ENCODE measurements around the gene ACBD7.

Gene ACBD7

DNA sequence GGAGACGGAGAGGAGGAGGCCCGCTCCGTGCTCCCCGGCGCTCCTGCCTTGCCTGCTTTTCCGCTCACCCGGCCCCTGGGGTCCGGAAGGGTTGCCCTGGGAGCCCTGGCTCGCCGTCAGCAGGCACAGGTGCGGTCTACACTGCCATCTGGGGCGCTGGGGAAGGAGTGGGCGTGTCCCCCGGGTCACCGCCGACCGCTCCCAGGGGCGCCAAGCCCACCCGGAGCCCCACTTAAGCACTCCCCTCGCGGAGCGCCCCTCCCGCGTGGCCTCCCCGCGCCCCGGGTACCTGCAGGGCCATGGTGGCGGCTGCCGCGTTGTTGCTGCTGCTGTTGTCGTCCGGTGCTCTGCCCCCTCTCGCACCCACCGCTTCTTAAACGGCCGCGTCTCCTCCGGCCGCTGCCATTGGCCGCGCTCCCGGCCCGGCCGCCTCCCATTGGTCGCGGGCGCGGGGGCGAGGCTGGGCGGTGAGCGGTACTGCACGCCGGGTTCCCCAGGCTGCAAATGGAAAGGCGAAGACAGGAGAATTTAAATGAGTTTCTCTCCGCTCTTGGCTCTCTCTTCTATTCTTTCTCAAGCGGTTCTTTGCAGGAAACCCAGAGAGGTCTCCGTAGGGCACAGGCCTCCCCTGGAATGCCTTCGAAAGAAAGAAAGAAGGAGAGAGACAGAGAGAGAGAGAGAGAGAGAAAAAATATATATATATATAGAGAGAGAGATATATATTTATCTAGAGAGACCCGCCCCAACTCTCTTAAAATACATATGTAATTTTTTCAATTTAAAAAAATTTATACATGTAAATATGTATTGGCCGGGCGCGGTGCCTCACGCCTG lies at the start of gene ACBD7:
ACBD7 (minus strand) TSS at position 349 of the 834 bp plus-strand sequence; CDS start at position 301, 48 bp downstream.
- DNase-seq (ENCODE audit: low read depth in 2 of 2): peak; percentile 75 to 79

DNA sequence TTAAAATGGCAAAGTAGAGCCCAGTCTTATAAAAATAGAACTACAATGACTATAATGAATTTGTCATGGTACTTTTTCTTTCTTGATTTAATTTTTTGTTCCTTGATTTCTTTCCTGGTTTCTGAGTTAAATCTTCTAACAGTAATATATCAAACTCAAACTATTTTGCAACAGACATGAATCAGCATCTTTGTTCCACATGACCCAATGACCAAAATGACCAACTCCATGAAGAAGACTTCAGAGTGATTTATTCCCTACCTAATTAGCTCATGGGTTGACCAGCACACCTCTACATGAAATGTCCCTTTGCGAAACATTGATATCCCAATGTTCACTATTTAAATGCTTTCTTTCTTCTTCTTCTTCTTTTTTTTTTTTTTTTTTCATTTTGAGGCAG lies 49.1 kb upstream of the ACBD7 start:
- no peak for DNase-seq (ENCODE audit: low read depth in 2 of 2)

DNA sequence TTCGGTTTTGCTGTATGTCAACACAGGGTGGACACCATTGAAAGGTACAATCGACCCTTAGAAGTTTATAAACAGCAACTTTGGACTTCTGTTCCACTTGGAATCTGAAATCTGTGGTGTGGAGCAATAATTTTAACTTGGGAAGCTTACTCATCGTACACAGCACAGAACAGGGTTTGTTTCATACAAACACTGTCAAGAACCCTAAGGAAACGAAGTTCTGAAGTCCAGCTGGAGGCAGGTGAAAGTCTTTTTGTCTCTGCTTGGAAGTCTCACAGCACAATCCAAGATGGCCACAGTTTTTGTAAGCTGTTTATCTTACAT lies 48.4 kb upstream of the ACBD7 start:
- no peak for DNase-seq (ENCODE audit: low read depth in 2 of 2)

- DNase-seq (ENCODE audit: low read depth in 2 of 2): no peak
Observed at GRCh38 chr10:15136129-15137035, 47.8 kb upstream of the ACBD7 start.

DNA sequence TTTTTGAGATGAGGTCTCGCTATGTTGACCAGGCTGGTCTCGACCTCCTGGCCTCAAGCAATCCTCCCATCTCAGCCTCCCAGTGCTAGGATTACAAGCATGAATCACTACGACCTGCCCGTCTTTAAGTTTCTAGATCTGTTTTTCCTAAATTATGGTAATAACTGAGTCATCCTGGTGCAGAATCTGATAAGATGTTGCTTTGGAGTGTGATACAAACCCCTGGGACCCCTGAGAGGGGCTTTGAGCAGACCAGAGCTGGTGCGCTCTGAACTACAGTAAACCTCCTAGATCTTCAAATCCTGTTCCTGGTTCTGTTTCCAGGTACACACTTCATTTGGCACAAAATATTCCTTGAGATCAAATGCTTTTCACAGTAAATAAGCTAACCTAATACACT lies 42.8 kb upstream of the ACBD7 start:
- DNase-seq (ENCODE audit: low read depth in 2 of 2): no peak

DNA sequence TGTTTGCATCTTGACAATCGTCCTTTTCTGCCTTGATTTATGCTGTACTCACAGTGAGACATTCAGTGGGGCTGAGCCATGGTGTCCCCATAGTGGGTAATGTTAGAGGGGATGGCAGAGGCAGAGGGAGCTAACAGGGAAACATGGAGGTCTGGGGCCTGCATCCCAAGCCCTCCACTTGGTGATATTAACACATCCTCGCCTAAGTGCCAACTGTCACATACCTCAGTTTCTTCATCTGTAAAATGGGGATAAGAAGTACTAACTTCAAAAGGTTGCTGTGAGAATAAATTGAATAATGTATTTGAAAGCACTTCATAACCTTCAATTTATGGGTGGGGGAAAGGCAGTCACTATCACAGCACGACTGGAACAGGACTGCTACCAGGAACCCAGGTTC lies 36.3 kb upstream of the ACBD7 start:
- no peak for DNase-seq (ENCODE audit: low read depth in 2 of 2)

GRCh38 chr10:15124190-15124589 lies 35.6 kb upstream of the ACBD7 start:
- no peak for DNase-seq (ENCODE audit: low read depth in 2 of 2)

DNA sequence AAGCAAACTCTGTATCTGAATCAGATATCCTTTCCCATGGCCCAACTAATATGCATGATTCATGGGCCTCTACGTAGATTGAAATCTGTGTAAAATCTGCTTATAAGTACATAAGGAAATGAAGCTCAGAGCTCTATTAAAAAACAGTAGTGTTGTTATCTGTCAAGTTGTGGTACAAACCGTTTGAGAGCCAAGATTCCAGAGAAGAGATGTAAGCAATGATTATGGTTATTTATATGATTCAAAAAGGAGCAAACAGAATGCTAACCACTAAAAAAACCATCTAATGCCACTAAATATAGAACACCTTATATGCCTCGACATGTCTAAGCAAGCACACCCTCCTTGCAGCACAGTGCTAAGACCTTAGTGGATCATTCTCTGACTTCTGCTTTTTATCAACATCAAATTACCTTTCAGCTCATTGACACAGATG lies 35.2 kb upstream of the ACBD7 start:
- no peak for DNase-seq (ENCODE audit: low read depth in 2 of 2)

GRCh38 chr10:15122477-15123030 lies 34.0 kb upstream of the ACBD7 start:
- no peak for DNase-seq (ENCODE audit: low read depth in 2 of 2)

- no peak for DNase-seq (ENCODE audit: low read depth in 2 of 2)
Observed at GRCh38 chr10:15121707-15122106, 33.1 kb upstream of the ACBD7 start.

DNA sequence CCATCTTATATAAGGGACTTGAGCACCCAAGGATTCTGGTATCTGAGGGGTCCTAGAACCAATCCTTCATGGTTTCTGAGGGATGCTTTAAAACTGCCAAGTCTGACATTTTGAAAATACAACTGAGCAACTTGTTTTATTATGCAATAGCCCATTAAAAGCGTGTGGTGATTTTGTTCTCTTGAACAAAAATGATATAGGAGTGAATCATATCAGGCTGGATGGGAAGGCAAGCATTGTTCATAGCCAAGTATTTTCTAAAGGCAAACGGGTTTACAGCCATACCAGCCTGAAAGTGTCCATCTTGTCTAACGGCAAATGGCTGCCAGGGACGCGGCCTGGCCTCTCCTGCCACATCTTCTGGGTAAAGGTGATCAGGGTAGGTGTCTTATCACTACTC lies 31.9 kb upstream of the ACBD7 start:
- no peak for DNase-seq (ENCODE audit: low read depth in 2 of 2)

GRCh38 chr10:15118615-15119014 lies 30.0 kb upstream of the ACBD7 start:
- DNase-seq (ENCODE audit: low read depth in 2 of 2): no peak

- no peak for DNase-seq (ENCODE audit: low read depth in 2 of 2)
Observed at GRCh38 chr10:15116225-15116624, 27.6 kb upstream of the ACBD7 start.

- DNase-seq (ENCODE audit: low read depth in 2 of 2): no peak
Observed at GRCh38 chr10:15113766-15114165, 25.2 kb upstream of the ACBD7 start.

DNA sequence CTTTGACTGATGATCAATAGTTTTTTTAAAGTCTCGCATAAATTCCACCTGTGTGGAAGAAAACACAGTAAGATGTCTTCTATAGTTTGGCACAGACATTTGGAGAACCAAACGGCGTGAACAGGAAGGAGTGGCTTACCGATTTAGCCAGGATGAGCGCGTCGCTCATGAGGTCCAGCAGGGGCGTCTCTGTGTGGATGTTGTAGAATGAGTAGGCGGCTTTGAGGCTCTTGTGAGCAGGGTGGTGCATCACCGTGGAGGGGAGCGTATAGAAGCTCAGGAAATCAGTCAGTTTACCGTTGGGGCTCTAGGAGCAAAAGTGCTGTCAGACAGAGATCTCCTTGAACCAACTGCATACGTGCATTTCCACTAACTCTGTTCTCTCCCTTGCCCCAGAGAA lies 24.1 kb upstream of the ACBD7 start:
- no peak for DNase-seq (ENCODE audit: low read depth in 2 of 2)

- DNase-seq (ENCODE audit: low read depth in 2 of 2): peak; percentile 38 to 50
Observed at GRCh38 chr10:15106352-15107013, 17.9 kb upstream of the ACBD7 start.

- DNase-seq (ENCODE audit: low read depth in 2 of 2): no peak
Observed at GRCh38 chr10:15103513-15103912, 14.9 kb upstream of the ACBD7 start.

GRCh38 chr10:15099886-15100285 lies 11.3 kb upstream of the ACBD7 start:
- no peak for DNase-seq (ENCODE audit: low read depth in 2 of 2)

- DNase-seq (ENCODE audit: low read depth in 2 of 2): peak; percentile 97 to 98
Observed at GRCh38 chr10:15097011-15097812, 8.6 kb upstream of the ACBD7 start, which contains the start of gene RPP38. TSS of gene RPP38 (plus strand) at chr10:15097355. CDS start at chr10:15103315, 5,960 bp downstream.

DNA sequence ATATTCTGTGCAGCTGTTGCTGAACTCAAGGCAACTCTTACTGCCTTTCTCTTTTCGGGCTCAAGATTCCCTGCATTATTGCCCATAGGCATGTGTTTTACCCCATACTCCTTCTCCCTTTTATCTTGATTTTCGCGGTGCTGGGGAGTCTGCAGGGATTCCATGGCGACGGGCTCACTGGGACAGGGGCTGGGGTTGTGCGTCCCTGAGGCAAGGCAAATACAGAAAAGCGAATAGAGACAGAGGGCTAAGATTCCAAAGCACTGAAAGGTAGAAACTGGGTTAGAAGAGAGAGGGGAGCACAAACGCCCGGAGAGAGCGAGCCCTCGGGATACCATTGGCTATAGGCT lies 8.1 kb upstream of the ACBD7 start:
- DNase-seq (ENCODE audit: low read depth in 2 of 2): no peak

DNA sequence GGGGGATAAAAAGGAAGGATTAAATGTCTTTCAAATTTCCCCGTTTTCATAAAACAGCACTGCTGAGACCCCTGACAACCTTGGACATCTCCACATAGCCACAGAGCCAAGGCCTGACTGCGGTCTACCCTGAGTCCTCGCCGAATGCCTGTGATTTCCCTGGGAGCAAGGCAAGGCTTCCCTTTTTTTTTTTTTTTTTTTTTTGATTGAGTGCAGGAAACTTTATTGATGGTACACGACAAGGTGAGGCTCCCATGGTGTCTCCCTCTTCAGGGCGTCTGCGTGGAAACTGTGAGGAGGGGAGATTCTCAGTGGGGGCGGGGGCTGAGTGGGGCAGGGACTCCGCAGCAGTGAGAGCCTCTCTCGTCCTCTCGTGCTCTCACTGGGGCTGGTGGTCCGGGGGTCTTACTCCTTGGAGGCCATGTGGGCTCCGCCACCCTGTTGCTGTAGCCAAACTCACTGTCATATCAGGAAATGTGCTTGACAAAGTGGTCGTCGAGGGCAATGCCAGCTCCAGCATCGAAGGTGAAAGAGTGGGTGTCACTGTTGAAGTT lies 4.4 kb upstream of the ACBD7 start:
- no peak for DNase-seq (ENCODE audit: low read depth in 2 of 2)

All from stimulated activated CD8-positive, alpha-beta memory T cell treated with anti-CD3 and anti-CD28 coated beads, Interleukin-2, amount 100 ng/mL, for 48 hours (primary cell).